GM13977 (cell line): ENCODE data around the gene AGAP1.

Source experiments
- DNase-seq: peaks from one replicate; pipeline ENCODE4 v3.0.0; 2012; ENCODE audit warnings: low spot score
- CTCF ChIP-seq: IDR thresholded peaks from 2 replicates; pipeline ENCODE4 v1.5.1; 2012; ENCODE audit warnings: mild to moderate bottlenecking, control low read depth; ENCODE audit not compliant: insufficient read depth; ENCODE audit errors: extremely low read depth, missing control alignments
- in situ Hi-C: fragments of 300-500 bp; cut with MboI; formaldehyde crosslinking; loops from one replicate; pipeline ENCODE4 v1.12.0; 2022; ENCODE audit warnings: low sequenced_read_pairs, low pct_unique_long_range_greater_than_20kb, mixed read lengths, inconsistent platforms; ENCODE audit not compliant: unreplicated experiment

The AGAP1 gene

GRCh38 chr2:236178890-236179235 is 685.0 kb downstream of the AGAP1 start:
- TF ChIP-seq CTCF = no peak
- DNase-seq = peak; percentile 36
- in situ Hi-C loops = loop anchor here (25.0 kb wide), 1 partner anchor 392 kb away; no protein-coding TSS in a partner anchor

GRCh38 chr2:236179236-236180075 is 685.6 kb downstream of the AGAP1 start:
- DNase-seq = peak; percentile 23
- no peak for TF ChIP-seq CTCF
- in situ Hi-C loops = loop anchor here (25.0 kb wide), 1 partner anchor 392 kb away; no protein-coding TSS in a partner anchor

GRCh38 chr2:236180076-236180816 is 686.4 kb downstream of the AGAP1 start:
- in situ Hi-C loops = loop anchor here (25.0 kb wide), 1 partner anchor 393 kb away; no protein-coding TSS in a partner anchor
- peak; percentile 38 for DNase-seq
- TF ChIP-seq CTCF = no peak

GRCh38 chr2:236180831-236181453 is 687.1 kb downstream of the AGAP1 start:
- peak; percentile 52 for TF ChIP-seq CTCF
- peak; percentile 67 for DNase-seq
- in situ Hi-C loops = loop anchor here (25.0 kb wide), 1 partner anchor 394 kb away; no protein-coding TSS in a partner anchor
